Upper lobe of right lung (tissue), 1 donor: ENCODE measurements around the gene KCNT1. TPM values are rescaled to one million over a fixed set of nuclear protein-coding genes. Genes with fewer than 3 reads are reported as not detected.

Experiments
- ATAC-seq: fragments of 200-7000 bp; cut with Tn5 transposase; one replicate; pipeline ENCODE4 v1.9.1; 2020; ENCODE audit warnings: mild to moderate bottlenecking, moderate library complexity
- DNase-seq: peaks from one replicate; pipeline ENCODE4 v3.0.0-alpha.2; 2020
- H3K27ac ChIP-seq: fragments of 200-600 bp; one replicate; pipeline ENCODE4 v1.8.0; 2022
- H3K27me3 ChIP-seq: fragments of 200-600 bp; one replicate; pipeline ENCODE4 v1.8.0; 2022; ENCODE audit warnings: mild to moderate bottlenecking
- H3K36me3 ChIP-seq: fragments of 200-600 bp; one replicate; pipeline ENCODE4 v1.8.0; 2022
- H3K4me1 ChIP-seq: fragments of 200-600 bp; one replicate; pipeline ENCODE4 v1.8.0; 2022
- H3K4me3 ChIP-seq: fragments of 200-600 bp; one replicate; pipeline ENCODE4 v1.8.0; 2022; ENCODE audit warnings: mild to moderate bottlenecking
- H3K9me3 ChIP-seq: fragments of 200-600 bp; one replicate; pipeline ENCODE4 v1.8.0; 2022
- intact Hi-C: fragments of 100-400 bp; cut with DNase I; formaldehyde crosslinking; loops from one replicate; pipeline ENCODE4 v1.11.0; 2022
- total RNA-seq: library from RNA; stranded (reverse); fragmentation: NEBNext Ultra II Directional; extraction: Animal tissue kit (Norgen Biotek cat#: 25700); gene quantifications from one replicate; pipeline ENCODE4 v1.2.1, GENCODE V29; 2021
- TF ChIP-seq, protein P1 (sequence below): fragments of 200-600 bp; IDR thresholded peaks from one replicate; pipeline ENCODE4 v1.8.0; 2022; ENCODE audit warnings: antibody characterized with exemption
- donor health status: DM: no; HTN: yes; CAD: no; lungs with severe emphysema.

The KCNT1 gene
- total RNA-seq, 1 donor from 2014 or later = 0.29 TPM

DNA sequence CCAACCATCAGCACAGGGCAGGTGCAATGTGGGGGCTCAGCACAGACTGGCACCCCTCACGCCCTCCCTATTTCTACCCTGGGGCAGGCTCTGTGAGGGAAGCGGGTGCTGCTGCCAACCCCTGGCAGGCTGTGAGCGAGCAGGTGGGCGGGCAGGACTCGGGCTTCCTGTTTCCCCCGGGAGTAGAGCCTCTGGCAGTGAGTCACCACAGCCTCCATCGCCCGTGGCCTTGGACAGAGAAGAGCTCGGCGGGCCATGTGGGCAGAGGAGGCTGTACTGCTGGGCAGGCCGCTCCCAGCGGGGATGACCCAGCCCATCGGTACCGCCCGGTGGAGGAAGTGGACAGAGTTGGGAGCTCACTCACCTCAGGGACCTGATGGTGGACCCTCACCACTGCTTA is 16.6 kb downstream of the KCNT1 start:
- TF ChIP-seq, protein P1, sequence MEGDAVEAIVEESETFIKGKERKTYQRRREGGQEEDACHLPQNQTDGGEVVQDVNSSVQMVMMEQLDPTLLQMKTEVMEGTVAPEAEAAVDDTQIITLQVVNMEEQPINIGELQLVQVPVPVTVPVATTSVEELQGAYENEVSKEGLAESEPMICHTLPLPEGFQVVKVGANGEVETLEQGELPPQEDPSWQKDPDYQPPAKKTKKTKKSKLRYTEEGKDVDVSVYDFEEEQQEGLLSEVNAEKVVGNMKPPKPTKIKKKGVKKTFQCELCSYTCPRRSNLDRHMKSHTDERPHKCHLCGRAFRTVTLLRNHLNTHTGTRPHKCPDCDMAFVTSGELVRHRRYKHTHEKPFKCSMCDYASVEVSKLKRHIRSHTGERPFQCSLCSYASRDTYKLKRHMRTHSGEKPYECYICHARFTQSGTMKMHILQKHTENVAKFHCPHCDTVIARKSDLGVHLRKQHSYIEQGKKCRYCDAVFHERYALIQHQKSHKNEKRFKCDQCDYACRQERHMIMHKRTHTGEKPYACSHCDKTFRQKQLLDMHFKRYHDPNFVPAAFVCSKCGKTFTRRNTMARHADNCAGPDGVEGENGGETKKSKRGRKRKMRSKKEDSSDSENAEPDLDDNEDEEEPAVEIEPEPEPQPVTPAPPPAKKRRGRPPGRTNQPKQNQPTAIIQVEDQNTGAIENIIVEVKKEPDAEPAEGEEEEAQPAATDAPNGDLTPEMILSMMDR = no peak
- Histone ChIP-seq H3K27ac (no peak overlapping the region), H3K27me3 (peaks cover 43% of the 10 kb centered on the region), H3K4me3 (no peak overlapping the region), H3K4me1 (no peaks in the 10 kb centered on the region), H3K36me3 (no peaks in the 10 kb centered on the region), H3K9me3 (no peaks in the 10 kb centered on the region)
- DNase-seq (peak; percentile 70), ATAC-seq (no peak)
- intact Hi-C loops = no loop called here

GRCh38 chr9:135719472-135719871 is 17.5 kb downstream of the KCNT1 start:
- intact Hi-C loops = no loop called here
- H3K27me3 ChIP-seq = peaks cover 41% of the 10 kb centered on the region
- TF ChIP-seq, protein P1 = no peak
- no peak for ATAC-seq
- no peaks in the 10 kb centered on the region for H3K4me1 ChIP-seq
- H3K4me3 ChIP-seq = no peak overlapping the region
- no peaks in the 10 kb centered on the region for H3K36me3 ChIP-seq
- H3K9me3 ChIP-seq = no peaks in the 10 kb centered on the region
- no peak overlapping the region for H3K27ac ChIP-seq
- DNase-seq = no peak

DNA sequence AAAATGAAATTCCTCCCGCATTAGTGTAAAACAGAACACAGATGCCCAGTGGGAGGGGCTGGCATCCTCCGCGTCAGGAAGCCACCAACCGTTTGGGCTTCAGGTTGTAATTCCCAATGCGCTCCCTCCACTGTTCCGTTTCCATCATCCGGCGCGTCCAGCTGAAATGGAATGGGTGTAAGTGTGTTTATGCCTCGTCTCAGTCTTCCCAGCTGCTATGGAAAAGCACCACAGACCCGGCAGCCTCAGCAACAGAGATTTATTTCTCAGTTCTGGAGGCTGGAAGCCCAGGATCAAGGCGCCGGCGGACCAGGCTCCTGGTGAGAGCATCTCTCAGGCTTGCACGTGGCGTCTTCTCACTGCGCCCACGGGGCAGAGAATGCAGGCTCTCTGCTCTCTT is 20.4 kb downstream of the KCNT1 start:
- Histone ChIP-seq H3K4me1 (no peaks in the 10 kb centered on the region), H3K36me3 (no peaks in the 10 kb centered on the region), H3K27ac (no peak overlapping the region), H3K4me3 (no peak overlapping the region), H3K9me3 (no peaks in the 10 kb centered on the region), H3K27me3 (peaks cover 24% of the 10 kb centered on the region)
- intact Hi-C loops = no loop called here
- DNase-seq (no peak), ATAC-seq (no peak)
- TF ChIP-seq, protein P1 = no peak

DNA sequence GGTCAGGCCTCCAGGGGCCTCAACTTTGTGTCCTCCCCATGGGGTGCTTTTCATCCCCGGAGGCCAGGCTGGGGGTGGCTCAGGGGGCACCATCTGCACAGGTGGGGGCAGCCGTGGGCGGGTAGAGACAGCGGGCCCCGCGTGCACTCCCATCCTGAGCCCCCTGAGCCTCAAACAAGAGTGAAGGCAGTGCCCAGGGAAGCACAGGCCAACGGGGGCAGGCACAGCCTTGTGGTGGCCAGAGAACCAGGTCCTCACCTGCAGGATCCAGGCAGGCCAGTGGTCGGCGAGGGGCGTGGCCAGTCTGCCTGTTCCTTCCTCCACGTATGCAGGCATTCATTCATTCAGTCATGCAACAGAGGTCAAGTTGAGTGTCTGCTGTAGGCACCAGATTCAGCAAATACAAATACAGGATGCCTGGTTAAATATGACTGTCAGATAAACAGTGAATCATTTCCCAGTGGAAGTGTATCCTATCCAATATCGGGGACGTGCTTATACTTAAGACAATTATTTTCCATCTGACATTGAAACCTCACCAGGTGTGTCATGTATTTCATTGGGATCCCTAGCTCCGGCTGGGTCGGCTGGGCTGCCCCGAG is 22.3 kb downstream of the KCNT1 start:
- Histone ChIP-seq H3K4me3 (no peak overlapping the region), H3K27ac (no peak overlapping the region), H3K9me3 (no peaks in the 10 kb centered on the region), H3K4me1 (no peaks in the 10 kb centered on the region), H3K36me3 (no peaks in the 10 kb centered on the region), H3K27me3 (peaks cover 14% of the 10 kb centered on the region)
- intact Hi-C loops = no loop called here
- DNase-seq (no peak), ATAC-seq (no peak)
- TF ChIP-seq, protein P1 = no peak

DNA sequence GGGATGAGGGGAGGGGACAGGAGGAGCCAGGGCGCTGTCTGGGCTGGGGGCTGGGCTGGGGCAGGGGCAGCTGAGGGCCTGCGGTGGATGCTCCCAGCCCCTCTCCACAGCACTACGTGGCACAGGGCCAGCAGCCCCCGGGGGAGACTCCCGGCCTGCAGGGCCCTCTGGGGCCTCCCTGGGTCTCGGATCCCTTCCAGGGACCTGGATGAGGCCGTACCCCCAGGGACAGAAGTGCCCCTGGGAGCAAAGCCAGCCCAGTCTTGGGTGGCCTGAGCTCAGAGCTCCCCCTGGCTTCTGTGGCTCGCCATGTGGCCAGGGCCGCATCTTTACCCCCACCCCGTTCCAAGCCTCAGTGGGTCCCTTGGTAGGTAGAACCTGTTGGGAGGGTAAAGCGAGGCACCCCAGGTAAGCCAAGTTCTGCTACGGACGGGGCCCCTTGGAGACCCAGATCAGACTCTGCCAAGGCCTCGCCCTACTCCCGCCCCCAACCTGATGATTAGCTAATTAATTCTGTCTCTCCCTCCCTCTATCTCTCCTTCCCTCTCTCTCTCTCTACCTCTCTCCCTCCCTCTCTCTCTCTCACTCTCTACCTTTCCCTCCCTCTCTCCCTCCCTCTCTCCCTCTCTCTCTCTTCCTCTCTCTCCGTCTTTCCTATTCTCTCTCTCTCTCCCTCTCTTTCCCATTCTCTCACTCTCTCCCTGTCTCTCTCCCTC is 24.3 kb downstream of the KCNT1 start:
- intact Hi-C loops = no loop called here

More for the DNA sequence above, 24.3 kb downstream of the KCNT1 start:
- H3K36me3 ChIP-seq = no peaks in the 10 kb centered on the region
- H3K27ac ChIP-seq = no peak overlapping the region
- H3K27me3 ChIP-seq = peaks cover 13% of the 10 kb centered on the region
- H3K4me1 ChIP-seq = no peaks in the 10 kb centered on the region
- no peak for ATAC-seq
- H3K4me3 ChIP-seq = no peak overlapping the region
- no peak for DNase-seq
- TF ChIP-seq, protein P1 = no peak
- no peaks in the 10 kb centered on the region for H3K9me3 ChIP-seq
